GM23248 (cell line): Measurements from ENCODE around the gene ZMAT3. TPM values are rescaled to one million over a fixed set of nuclear protein-coding genes. Genes with fewer than 3 reads are reported as not detected.

Experiments used
- DNase-seq: peaks from one replicate; pipeline ENCODE4 v3.0.0-alpha.2; 2015
- H2AFZ ChIP-seq: fragments of 200-600 bp; sonication (generic); 2 replicates; pipeline ENCODE4 v1.6.1; 2016; ENCODE audit warnings: antibody characterized with exemption
- H3F3A ChIP-seq: fragments of 200-600 bp; sonication (generic); 2 replicates; pipeline ENCODE4 v1.6.1; 2016; ENCODE audit warnings: mild to moderate bottlenecking, antibody characterized with exemption, mixed run types; ENCODE audit not compliant: insufficient read depth
- H3K27ac ChIP-seq: fragments of 200-600 bp; sonication (generic); 2 replicates; pipeline ENCODE4 v1.5.1; 2016; ENCODE audit warnings: mild to moderate bottlenecking
- H3K27me3 ChIP-seq: fragments of 200-600 bp; sonication (generic); replicated peaks from 2 replicates; pipeline ENCODE4 v1.6.1; 2016; ENCODE audit warnings: mild to moderate bottlenecking; ENCODE audit not compliant: insufficient read depth
- H3K36me3 ChIP-seq: fragments of 200-600 bp; sonication (generic); 2 replicates; pipeline ENCODE4 v1.6.1; 2016; ENCODE audit warnings: low read depth, mild to moderate bottlenecking
- H3K4me1 ChIP-seq: fragments of 200-600 bp; sonication (generic); 2 replicates; pipeline ENCODE4 v1.6.1; 2016; ENCODE audit warnings: mild to moderate bottlenecking; ENCODE audit not compliant: insufficient read depth
- H3K4me2 ChIP-seq: fragments of 200-600 bp; sonication (generic); one replicate; pipeline ENCODE4 v1.6.1; 2016; ENCODE audit warnings: mild to moderate bottlenecking; ENCODE audit not compliant: unreplicated experiment
- H3K4me3 ChIP-seq: fragments of 200-600 bp; sonication (generic); 2 replicates; pipeline ENCODE4 v1.5.1; 2016; ENCODE audit warnings: mild to moderate bottlenecking
- H3K79me2 ChIP-seq: fragments of 200-600 bp; sonication (generic); 2 replicates; pipeline ENCODE4 v1.6.1; 2016; ENCODE audit warnings: mild to moderate bottlenecking; ENCODE audit not compliant: insufficient read depth
- H3K9ac ChIP-seq: fragments of 200-600 bp; sonication (generic); 2 replicates; pipeline ENCODE4 v1.6.1; 2016; ENCODE audit warnings: mild to moderate bottlenecking
- H3K9me2 ChIP-seq: fragments of 200-600 bp; sonication (generic); 2 replicates; pipeline ENCODE4 v1.6.1; 2016; ENCODE audit warnings: mixed run types, mild to moderate bottlenecking, moderate library complexity; ENCODE audit not compliant: insufficient read depth
- H3K9me3 ChIP-seq: fragments of 200-600 bp; sonication (generic); one replicate; pipeline ENCODE4 v1.6.1; 2017; ENCODE audit warnings: low read depth
- H4K20me1 ChIP-seq: fragments of 200-600 bp; sonication (generic); 2 replicates; pipeline ENCODE4 v1.6.0; 2016; ENCODE audit not compliant: insufficient read depth
- EZH2 ChIP-seq: fragments of 200-600 bp; sonication (generic); IDR thresholded peaks from 2 replicates; pipeline ENCODE4 v1.6.1; 2018; ENCODE audit warnings: antibody characterized with exemption, mild to moderate bottlenecking; ENCODE audit not compliant: insufficient read depth, poor library complexity, severe bottlenecking
- EZH2phosphoT487 ChIP-seq: fragments of 200-600 bp; sonication (generic); IDR thresholded peaks from 2 replicates; pipeline ENCODE4 v1.6.1; 2018; ENCODE audit warnings: antibody characterized with exemption, moderate library complexity, mild to moderate bottlenecking, low read depth; ENCODE audit not compliant: insufficient read depth
- WGBS, 2 experiments: methylation state at CpG; one replicate each; pipeline ENCODE4 v1.1.6; 2015 to 2017; ENCODE audit warnings: low lambda C conversion rate in 2 of 2, low coverage in 1 of 2; ENCODE audit errors: missing lambda C conversion rate in 2 of 2; 5-methylcytosine and 5-hydroxymethylcytosine counted together
- in situ Hi-C: fragments of 300-500 bp; cut with MboI; formaldehyde crosslinking; loops from 2 replicates; pipeline ENCODE4 v1.15.0; 2020
- polyA plus RNA-seq: library from polyadenylated mRNA; unstranded; fragments of >200 nt; fragmentation: Nextera tagmentation; extraction: Ambion mirVana; gene quantifications from 2 replicates; pipeline ENCODE4 v1.2.1, GENCODE V29; 2016
- total RNA-seq: library from RNA; depleted of rRNA; stranded (reverse); fragments of >200 nt; shearing (Covaris generic); gene quantifications from 2 replicates; pipeline ENCODE4 v1.2.3, GENCODE V29; 2014

The ZMAT3 gene
- total and polyA plus RNA-seq, 2 experiments from 2014 or later = 23.6 to 40.1 TPM

DNA sequence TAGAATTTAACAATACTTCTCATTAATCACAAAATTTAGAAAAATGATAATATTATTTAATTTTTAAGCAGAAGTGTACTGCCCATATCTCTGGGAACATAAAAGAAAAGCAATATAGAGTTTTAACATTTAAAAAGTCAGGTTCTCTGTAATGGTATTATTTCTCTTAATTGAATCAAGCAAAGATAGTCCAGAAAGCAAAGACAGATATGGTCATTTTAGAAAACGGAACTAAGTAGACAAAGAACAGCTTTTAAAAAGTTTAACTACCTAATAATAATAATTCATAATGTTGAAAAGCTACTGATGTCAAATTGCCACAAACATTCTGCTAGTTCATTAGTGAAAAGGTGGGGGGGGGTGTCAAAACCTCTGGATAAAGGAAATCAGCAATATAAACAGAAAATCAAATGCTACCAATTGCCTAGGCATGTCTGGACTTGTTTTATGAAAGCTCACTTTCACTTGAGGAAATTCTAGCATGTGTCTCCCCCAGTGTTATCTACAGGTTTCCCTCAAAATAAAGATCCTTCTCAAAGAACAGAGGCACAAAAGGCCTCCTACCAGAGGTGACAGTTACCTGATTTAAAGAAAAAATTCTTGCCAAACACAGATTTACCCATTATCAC is 1.7 kb downstream of the ZMAT3 start:
- Histone ChIP-seq H3K9me2 (no peaks in the 10 kb centered on the region), H3K79me2 (peaks cover 65% of the 10 kb centered on the region), H3K4me2 (peak overlapping the region; percentile 99), H3K4me1 (peaks cover 14% of the 10 kb centered on the region), H3K9me3 (no peaks in the 10 kb centered on the region), H3K27me3 (no peaks in the 10 kb centered on the region), H4K20me1 (no peaks in the 10 kb centered on the region), H2AFZ (peak overlapping the region; percentile 40; the same call in 1 of the 2 replicates), H3K27ac (peak overlapping the region; percentile 84), H3F3A (0 out of 2 replicates have a peak, but pooled peaks cover 4% of the 10 kb centered on the region), H3K9ac (peak overlapping the region; percentile 86), H3K4me3 (peak overlapping the region; percentile 85), H3K36me3 (peaks cover 22% of the 10 kb centered on the region)
- DNase-seq = peak; percentile 48
- no peak for TF ChIP-seq EZH2phosphoT487
- TF ChIP-seq EZH2 = no peak
- in situ Hi-C loops = no loop called here
- 21 to 40% methylated on average over 1 of the region's 1 CpG for WGBS, 2 experiments

DNA sequence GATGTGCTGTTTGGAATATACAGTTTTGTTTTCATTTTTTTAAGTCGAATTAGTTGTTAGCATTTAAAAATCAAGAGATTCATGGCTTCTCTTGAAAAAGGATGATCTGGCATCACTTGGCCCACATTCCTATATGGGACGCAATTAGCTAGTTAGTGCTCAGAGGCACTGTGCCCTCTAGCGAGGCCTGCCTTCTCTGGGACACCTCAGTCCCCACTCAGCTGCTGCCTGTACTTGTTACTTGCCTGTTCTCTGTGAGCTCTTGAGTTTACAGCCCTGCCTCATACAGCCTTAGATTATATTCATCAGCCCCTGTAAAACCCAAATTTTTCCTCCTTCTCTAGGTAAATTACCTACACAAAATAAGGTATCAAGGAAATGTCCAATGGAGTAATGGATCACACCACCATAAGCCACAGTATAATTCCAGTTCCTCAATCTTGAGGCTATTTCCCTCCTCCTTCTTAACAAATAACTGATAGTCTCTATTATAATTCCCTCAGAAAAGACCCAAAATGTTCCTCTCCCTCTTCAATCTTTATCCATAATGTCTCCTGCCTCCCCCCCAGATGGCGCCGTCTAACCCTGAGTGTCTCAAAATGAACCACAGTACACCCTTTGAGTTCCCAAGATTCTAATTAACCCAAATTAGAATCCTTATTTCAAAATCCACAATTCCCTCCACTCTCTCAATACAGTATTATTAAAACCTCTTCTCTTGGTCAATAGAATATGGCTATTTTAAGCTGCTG is 2.7 kb downstream of the ZMAT3 start:
- Histone ChIP-seq H4K20me1 (no peaks in the 10 kb centered on the region), H3F3A (0 out of 2 replicates have a peak, but pooled peaks cover 4% of the 10 kb centered on the region), H3K9me3 (no peaks in the 10 kb centered on the region), H3K36me3 (peaks cover 28% of the 10 kb centered on the region), H3K27ac (peak overlapping the region; percentile 84), H3K9me2 (no peaks in the 10 kb centered on the region), H3K4me3 (peak overlapping the region; percentile 85), H3K9ac (peak overlapping the region; percentile 86), H3K4me2 (peak overlapping the region; percentile 99), H3K4me1 (peaks cover 15% of the 10 kb centered on the region), H2AFZ (peak overlapping the region; percentile 36; the same call in 1 of the 2 replicates), H3K27me3 (no peaks in the 10 kb centered on the region), H3K79me2 (peaks cover 75% of the 10 kb centered on the region)
- DNase-seq = peak; percentile 71
- TF ChIP-seq EZH2 (no peak), EZH2phosphoT487 (no peak)
- in situ Hi-C loops = no loop called here
- 87 to 88% methylated on average over 5 of the region's 5 CpGs for WGBS, 2 experiments

DNA sequence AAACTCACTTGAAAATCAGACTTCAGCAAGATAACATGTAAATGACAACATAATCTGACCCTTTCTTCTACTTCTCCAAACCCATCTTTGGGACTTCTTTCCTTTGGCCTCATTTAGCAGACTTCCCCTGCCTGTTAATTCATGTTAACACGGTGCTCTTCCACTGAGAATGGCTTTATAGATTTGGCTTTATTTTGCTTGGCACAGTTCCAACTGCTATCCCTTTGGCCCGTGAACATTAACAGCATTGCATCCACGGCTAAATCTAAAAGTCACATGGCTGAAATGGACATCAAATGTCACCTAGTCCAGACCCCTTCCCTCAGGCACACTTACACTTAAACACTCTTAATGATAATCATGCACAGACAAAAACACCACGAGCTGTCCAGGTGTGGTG is 3.8 kb downstream of the ZMAT3 start:
- TF ChIP-seq EZH2phosphoT487 = no peak
- no peak for TF ChIP-seq EZH2
- Histone ChIP-seq H3K9me2 (no peaks in the 10 kb centered on the region), H3K79me2 (peaks cover 86% of the 10 kb centered on the region), H3K4me2 (no peak overlapping the region), H3K27ac (no peak overlapping the region), H3K4me1 (peaks cover 19% of the 10 kb centered on the region), H3F3A (0 out of 2 replicates have a peak, but pooled peaks cover 4% of the 10 kb centered on the region), H3K9ac (no peak overlapping the region), H4K20me1 (0 out of 2 replicates have a peak, but pooled peaks cover 7% of the 10 kb centered on the region), H3K27me3 (no peaks in the 10 kb centered on the region), H3K36me3 (peaks cover 33% of the 10 kb centered on the region), H3K9me3 (no peaks in the 10 kb centered on the region), H2AFZ (no peak overlapping the region), H3K4me3 (no peak overlapping the region)
- 80 to 82% methylated on average over 4 of the region's 4 CpGs for WGBS, 2 experiments
- DNase-seq = no peak
- in situ Hi-C loops = no loop called here

DNA sequence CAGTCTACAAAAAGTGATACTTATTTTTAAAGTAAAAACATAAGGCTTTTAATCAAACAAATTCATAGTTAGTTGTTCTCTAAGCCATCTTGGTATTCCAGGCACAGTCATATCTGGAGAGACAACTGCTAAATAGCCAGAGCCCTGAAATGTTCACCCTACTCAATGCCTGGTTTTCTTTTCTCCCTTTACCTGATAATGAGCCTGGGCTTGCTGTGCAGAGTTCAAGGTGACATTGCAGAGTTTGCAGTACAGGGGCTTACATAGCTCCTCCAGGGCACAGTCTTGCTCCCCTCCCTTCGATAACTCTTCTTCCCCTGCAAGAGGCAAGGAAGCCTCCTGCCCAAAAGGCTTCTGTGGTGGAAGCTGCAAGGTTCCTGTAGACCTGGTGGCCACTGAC is 4.3 kb downstream of the ZMAT3 start:
- no peaks in the 10 kb centered on the region for H3K27me3 ChIP-seq

More for the DNA sequence above, 4.3 kb downstream of the ZMAT3 start:
- H3K36me3 ChIP-seq = peaks cover 33% of the 10 kb centered on the region
- 0 out of 2 replicates have a peak, but pooled peaks cover 4% of the 10 kb centered on the region for H3F3A ChIP-seq
- H3K4me3 ChIP-seq = no peak overlapping the region
- TF ChIP-seq EZH2 (no peak), EZH2phosphoT487 (no peak)
- no peaks in the 10 kb centered on the region for H3K9me3 ChIP-seq
- DNase-seq = no peak
- H3K9ac ChIP-seq = no peak overlapping the region
- H3K9me2 ChIP-seq = no peaks in the 10 kb centered on the region
- no peak overlapping the region for H3K27ac ChIP-seq
- no peak overlapping the region for H3K4me2 ChIP-seq
- peaks cover 19% of the 10 kb centered on the region for H3K4me1 ChIP-seq
- peaks cover 91% of the 10 kb centered on the region for H3K79me2 ChIP-seq
- no peak overlapping the region for H2AFZ ChIP-seq
- 100% methylated on average over 1 of the region's 1 CpG for WGBS, 2 experiments
- 0 out of 2 replicates have a peak, but pooled peaks cover 7% of the 10 kb centered on the region for H4K20me1 ChIP-seq
- in situ Hi-C loops = no loop called here
